D721Med (cell line): ENCODE results near the gene TRIM67.

Source experiments
- DNase-seq: peaks from one replicate; pipeline ENCODE4 v3.0.0; 2011; ENCODE audit warnings: low spot score; ENCODE audit not compliant: insufficient read length
- FAIRE-seq: peaks from 2 replicates; lab custom pipeline; 2011; peaks lifted over from hg19 to GRCh38; lab: Jason Lieb, UNC
- CTCF ChIP-seq: IDR thresholded peaks from 2 replicates; pipeline ENCODE4 v1.5.1; 2012; ENCODE audit warnings: mild to moderate bottlenecking, control low read depth; ENCODE audit not compliant: insufficient read depth; ENCODE audit errors: missing control alignments

Gene TRIM67

GRCh38 chr1:231194843-231195516, 33.1 kb downstream of the TRIM67 start:
- TF ChIP-seq CTCF = no peak
- no peak for DNase-seq
- FAIRE-seq = no peak

GRCh38 chr1:231196307-231196706, 34.4 kb downstream of the TRIM67 start:
- no peak for TF ChIP-seq CTCF

GRCh38 chr1:231196728-231197127, 34.9 kb downstream of the TRIM67 start:
- DNase-seq (no peak), FAIRE-seq (no peak)
- TF ChIP-seq CTCF = no peak

More at GRCh38 chr1:231196307-231196706, 34.4 kb downstream of the TRIM67 start:
- DNase-seq (no peak), FAIRE-seq (no peak)

- DNase-seq = no peak
- FAIRE-seq = no peak
- TF ChIP-seq CTCF = no peak
These were observed 38.0 kb downstream of the TRIM67 start for GRCh38 chr1:231199868-231200267.

GRCh38 chr1:231200388-231201031, 38.7 kb downstream of the TRIM67 start:
- DNase-seq (no peak), FAIRE-seq (no peak)
- TF ChIP-seq CTCF = no peak

- no peak for DNase-seq
- TF ChIP-seq CTCF = no peak
- FAIRE-seq = no peak
These were observed 39.6 kb downstream of the TRIM67 start for GRCh38 chr1:231201375-231201978.
